Fibroblast of lung (primary cell): ENCODE results near the gene LPIN1. TPM values are rescaled to one million over a fixed set of nuclear protein-coding genes. Genes with fewer than 3 reads are reported as not detected.

Source experiments
- DNase-seq, 2 donors: peaks; one replicate each; pipeline versions ENCODE4 v3.0.0 to v3.0.0-alpha.2; 2010; ENCODE audit warnings: low read depth in 2 of 2
- H2AFZ ChIP-seq: 2 replicates; pipeline ENCODE4 v1.5.1; 2012; ENCODE audit warnings: low read length, control low read depth, inconsistent platforms
- H3K27ac ChIP-seq: 2 replicates; pipeline ENCODE4 v1.5.1; 2011; ENCODE audit warnings: low read length, control low read depth; ENCODE audit not compliant: insufficient read depth
- H3K27me3 ChIP-seq: 2 replicates; pipeline ENCODE4 v1.5.1; 2011; ENCODE audit warnings: mild to moderate bottlenecking, low read length; ENCODE audit not compliant: control insufficient read depth, insufficient read depth
- H3K36me3 ChIP-seq: 2 replicates; pipeline ENCODE4 v1.5.1; 2011; ENCODE audit warnings: low read length; ENCODE audit not compliant: control insufficient read depth, insufficient read depth
- H3K4me1 ChIP-seq: 2 replicates; pipeline ENCODE4 v1.5.1; 2011; ENCODE audit warnings: low read length; ENCODE audit not compliant: control insufficient read depth, insufficient read depth; ENCODE audit errors: extremely low read depth
- H3K4me2 ChIP-seq: 2 replicates; pipeline ENCODE4 v1.5.1; 2011; ENCODE audit warnings: low read length, control low read depth; ENCODE audit not compliant: insufficient read depth; ENCODE audit errors: extremely low read depth
- H3K4me3 ChIP-seq, 4 experiments: fragments of 200-600 bp in 1 of 4; sonication (generic) in 1 of 4; replicated peaks in 1 of 4; 2 replicates each; pipeline ENCODE4 v1.5.1; 2011 to 2016; ENCODE audit warnings: low read length in 4 of 4, low read depth in 3 of 4, mild to moderate bottlenecking in 3 of 4, control low read depth in 2 of 4, inconsistent platforms in 1 of 4, mixed read lengths in 1 of 4; ENCODE audit not compliant: insufficient read depth in 1 of 4; ENCODE audit errors: control extremely low read depth in 1 of 4
- H3K79me2 ChIP-seq: 2 replicates; pipeline ENCODE4 v1.5.1; 2012; ENCODE audit warnings: mild to moderate bottlenecking, low read length, inconsistent platforms; ENCODE audit not compliant: control insufficient read depth, insufficient read depth
- H3K9ac ChIP-seq: 2 replicates; pipeline ENCODE4 v1.5.1; 2011; ENCODE audit warnings: mild to moderate bottlenecking, low read length, control low read depth; ENCODE audit not compliant: insufficient read depth
- H3K9me3 ChIP-seq: 2 replicates; pipeline ENCODE4 v1.5.1; 2012; ENCODE audit warnings: low read depth, low read length; ENCODE audit not compliant: control insufficient read depth, insufficient read depth
- H4K20me1 ChIP-seq: 2 replicates; pipeline ENCODE4 v1.5.1; 2011; ENCODE audit warnings: low read length; ENCODE audit not compliant: control insufficient read depth, insufficient read depth; ENCODE audit errors: extremely low read depth
- CTCF ChIP-seq, 2 donors: IDR thresholded peaks in 1 of 2; conservative IDR thresholded peaks in 1 of 2; 1 replicate in 1 of 2; 2 replicates in 1 of 2; pipeline ENCODE4 v1.5.1; 2011 to 2012; ENCODE audit warnings: low read length in 2 of 2, control low read depth in 1 of 2, inconsistent platforms in 1 of 2, low read depth in 1 of 2, mild to moderate bottlenecking in 1 of 2
- EZH2 ChIP-seq: IDR thresholded peaks from 2 replicates; pipeline ENCODE4 v1.5.1; 2012; ENCODE audit warnings: low read length, control low read depth, mild to moderate bottlenecking; ENCODE audit errors: missing control alignments
- polyA plus RNA-seq, 2 donors: library from polyadenylated mRNA; depleted of rRNA in 1 of 2; stranded (reverse) in 1 of 2; unstranded in 1 of 2; fragments of >200 nt; gene quantifications; 2 replicates each; pipeline ENCODE4 v1.2.1, GENCODE V29; 2011 to 2012; ENCODE audit warnings: missing spikeins in 1 of 2
- total RNA-seq: library from RNA; depleted of rRNA; stranded (reverse); fragments of >200 nt; gene quantifications from 2 replicates; pipeline ENCODE4 v1.2.1, GENCODE V29; 2014

Gene LPIN1
- total and polyA plus RNA-seq, 2 donors (not counting 1 experiment from before 2014, with no cell fraction given) = 87.8 to 205 TPM

- H2AFZ ChIP-seq = no peak overlapping the region
- no peak overlapping the region for H3K4me3 ChIP-seq
- no peak overlapping the region for H3K4me2 ChIP-seq
- H3K27ac ChIP-seq = no peak overlapping the region
- H3K79me2 ChIP-seq = peaks cover 71% of the 10 kb centered on the region
- peaks cover 1% of the 10 kb centered on the region for H4K20me1 ChIP-seq
- no peaks in the 10 kb centered on the region for H3K27me3 ChIP-seq
- peaks cover 16% of the 10 kb centered on the region for H3K36me3 ChIP-seq
- H3K9me3 ChIP-seq = no peaks in the 10 kb centered on the region
- no peaks in the 10 kb centered on the region for H3K4me1 ChIP-seq
- no peak overlapping the region for H3K9ac ChIP-seq
- no peak for DNase-seq
- TF ChIP-seq CTCF (conservative IDR thresholded peaks at IDR 0.05 in 1 of 2, IDR thresholded peaks at IDR 0.05 in 1 of 2; ENCODE audit: low read depth in 1 of 2, low read length in 2 of 2) = no peak
- TF ChIP-seq EZH2 = no peak
These were observed 14.8 kb downstream of the LPIN1 start for GRCh38 chr2:11761259-11761658.

- TF ChIP-seq CTCF (conservative IDR thresholded peaks at IDR 0.05 in 1 of 2, IDR thresholded peaks at IDR 0.05 in 1 of 2; ENCODE audit: low read depth in 1 of 2, low read length in 2 of 2) (no peak), EZH2 (no peak)
- peaks cover 63% of the 10 kb centered on the region for H3K79me2 ChIP-seq
These were observed 15.6 kb downstream of the LPIN1 start for GRCh38 chr2:11762031-11762430.

GRCh38 chr2:11762799-11763461 lies 16.5 kb downstream of the LPIN1 start:
- Histone ChIP-seq H3K4me3 (no peak overlapping the region), H3K9me3 (no peaks in the 10 kb centered on the region), H3K4me1 (no peaks in the 10 kb centered on the region), H3K79me2 (peaks cover 54% of the 10 kb centered on the region), H2AFZ (no peak overlapping the region), H3K27me3 (no peaks in the 10 kb centered on the region), H3K27ac (no peak overlapping the region), H3K36me3 (peaks cover 22% of the 10 kb centered on the region), H3K4me2 (no peak overlapping the region), H3K9ac (no peak overlapping the region), H4K20me1 (no peaks in the 10 kb centered on the region)
- no peak for DNase-seq
- TF ChIP-seq EZH2 = no peak
- no peak for TF ChIP-seq CTCF (conservative IDR thresholded peaks at IDR 0.05 in 1 of 2, IDR thresholded peaks at IDR 0.05 in 1 of 2; ENCODE audit: low read depth in 1 of 2, low read length in 2 of 2)

More at GRCh38 chr2:11762031-11762430, 15.6 kb downstream of the LPIN1 start:
- H4K20me1 ChIP-seq = peaks cover 1% of the 10 kb centered on the region
- H3K36me3 ChIP-seq = peaks cover 17% of the 10 kb centered on the region
- no peak overlapping the region for H3K4me3 ChIP-seq
- H3K4me2 ChIP-seq = no peak overlapping the region
- no peak overlapping the region for H3K9ac ChIP-seq
- DNase-seq = no peak
- no peak overlapping the region for H3K27ac ChIP-seq
- H3K4me1 ChIP-seq = no peaks in the 10 kb centered on the region
- no peaks in the 10 kb centered on the region for H3K27me3 ChIP-seq
- no peak overlapping the region for H2AFZ ChIP-seq
- H3K9me3 ChIP-seq = no peaks in the 10 kb centered on the region
